CD4-positive, alpha-beta T cell treated with Interleukin-6 at 100 ng/mL for 8 hours (primary cell): ENCODE results near the gene TANC1.

Source experiments
- DNase-seq: peaks from one replicate; pipeline ENCODE4 v3.0.0-alpha.2; 2020; ENCODE audit warnings: mixed read lengths, low spot score

TANC1 gene

GRCh38 chr2:159266554-159266953 is 298.1 kb downstream of the TANC1 start:
- no peak for DNase-seq

GRCh38 chr2:159267921-159268320 is 299.5 kb downstream of the TANC1 start:
- no peak for DNase-seq

- DNase-seq = no peak
Observed at GRCh38 chr2:159270744-159271379, 302.4 kb downstream of the TANC1 start.

GRCh38 chr2:159272156-159272555 is 303.7 kb downstream of the TANC1 start:
- DNase-seq = no peak

GRCh38 chr2:159275111-159275510 is 306.7 kb downstream of the TANC1 start:
- no peak for DNase-seq

- DNase-seq = no peak
Observed at GRCh38 chr2:159279700-159280099, 311.3 kb downstream of the TANC1 start.

GRCh38 chr2:159281002-159281401 is 312.6 kb downstream of the TANC1 start:
- DNase-seq = no peak
